Measurements from ENCODE around the gene NFIX.
A peak's percentile ranks its signal among the peaks of the same experiment; 100 is the strongest.
"Not testable (repeated sequence)": the region's sequence is repeated elsewhere in the genome, so short reads cannot be mapped to it uniquely, and the experiment has no call there.

The NFIX gene

GRCh38 chr19:12994701-12995595 is at the start of gene NFIX:
TSS of gene NFIX (plus strand) at chr19:12995475. CDS start at chr19:12995838, 363 bp downstream.
- peak; percentile 56 for DNase-seq (ENCODE audit: low read depth)

DNA sequence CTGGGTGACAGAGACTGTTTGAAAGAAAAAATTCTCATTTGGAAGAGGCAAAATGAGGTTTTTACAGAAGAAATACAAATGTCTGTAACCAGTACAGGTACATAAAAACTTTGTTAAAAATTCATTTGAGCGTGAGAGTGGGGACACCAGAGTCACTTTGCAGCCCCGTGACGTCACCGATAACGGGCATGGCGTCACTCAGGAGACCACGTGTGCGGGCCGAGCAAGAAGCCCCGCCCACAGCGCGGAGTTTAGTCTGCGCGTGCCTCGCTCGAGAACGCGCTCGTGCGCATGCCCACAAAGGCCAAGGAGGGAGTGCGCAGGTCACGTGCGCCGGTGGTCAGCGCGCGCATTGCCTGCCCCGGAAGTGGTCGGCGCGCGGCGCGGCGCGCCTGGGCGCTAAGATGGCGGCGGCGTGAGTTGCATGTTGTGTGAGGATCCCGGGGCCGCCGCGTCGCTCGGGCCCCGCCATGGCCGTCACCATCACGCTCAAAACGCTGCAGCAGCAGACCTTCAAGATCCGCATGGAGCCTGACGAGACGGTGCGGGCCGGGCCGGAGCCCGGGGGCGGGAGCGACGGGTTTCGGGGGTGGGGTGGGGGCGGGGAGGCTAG is 49.7 kb upstream of the NFIX start, which contains the start of gene RAD23A:
Gene RAD23A (plus strand): TSS at position 384 of the 613 bp plus-strand sequence. CDS start 87 bp downstream, at position 471.
- DNase-seq (ENCODE audit: low read depth): peak; percentile 97

DNA sequence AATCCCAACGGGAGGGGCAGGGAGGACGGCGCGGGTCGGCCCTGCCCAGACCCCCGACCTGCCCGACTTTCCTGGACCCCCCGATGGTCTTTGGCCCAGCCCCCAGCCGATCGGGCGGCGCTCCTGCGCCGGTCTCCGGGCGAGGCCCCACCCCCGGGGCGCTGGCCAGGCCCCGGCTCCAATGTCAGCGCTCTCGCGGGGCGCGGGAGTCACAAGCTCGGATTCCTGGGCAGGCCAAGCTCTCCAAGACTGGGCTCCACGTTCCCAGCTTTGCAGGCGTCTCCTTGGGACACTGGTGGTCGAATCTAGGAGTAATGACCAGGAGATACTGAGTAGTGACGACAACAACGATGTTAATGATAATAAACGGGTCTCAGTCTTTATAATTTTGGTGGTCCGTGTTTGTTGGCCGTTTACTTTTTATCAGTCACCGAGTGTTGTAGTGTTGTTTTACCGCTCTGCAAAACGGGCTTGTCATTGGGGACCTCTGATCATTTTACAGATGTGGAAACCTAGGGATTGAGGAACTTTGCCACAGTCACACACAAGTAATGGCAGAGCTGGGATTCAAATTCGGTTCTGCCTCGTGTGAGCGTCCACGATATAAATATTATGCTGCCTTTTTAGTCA is 49.1 kb upstream of the NFIX start:
- DNase-seq (ENCODE audit: low read depth): peak; percentile 88

DNA sequence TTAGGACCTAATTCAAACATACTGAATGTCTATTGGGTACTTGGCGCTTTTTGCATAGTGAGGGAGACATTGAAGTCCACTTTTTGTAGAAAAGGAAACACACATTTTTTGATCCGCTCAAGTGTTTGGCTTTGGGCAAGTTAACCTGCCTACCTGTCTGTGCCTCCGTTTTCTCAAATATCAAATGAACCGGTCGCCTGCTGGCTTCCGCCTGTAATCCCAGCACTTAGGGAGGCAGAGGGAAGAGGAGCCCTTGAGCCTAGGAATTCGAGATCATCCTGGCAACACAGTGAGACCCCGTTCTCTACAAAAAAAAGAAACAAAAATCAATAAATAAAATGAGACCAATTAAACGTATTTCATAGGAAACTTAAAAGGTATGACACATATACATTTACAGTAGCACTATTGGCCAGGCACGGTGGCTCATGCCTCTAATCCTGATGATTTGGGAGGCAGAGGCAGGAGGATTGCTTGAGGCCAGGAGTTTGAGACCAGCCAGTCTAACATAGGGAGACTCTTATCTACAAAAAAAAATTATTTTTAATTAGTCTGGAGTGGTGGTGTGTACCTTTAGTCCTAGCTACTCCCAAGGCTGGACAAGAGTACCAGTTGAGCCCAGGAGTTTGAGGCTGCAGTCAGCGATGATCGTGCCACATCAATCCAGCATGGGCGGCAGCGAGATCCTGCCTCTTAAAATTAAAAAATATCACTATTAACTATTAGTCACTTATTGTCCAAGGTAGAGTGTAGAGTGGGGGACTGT is 48.4 kb upstream of the NFIX start:
- DNase-seq (ENCODE audit: low read depth): no peak

- DNase-seq (ENCODE audit: low read depth): no peak
Measured at GRCh38 chr19:12947702-12948611, 47.3 kb upstream of the NFIX start.

GRCh38 chr19:12948612-12949362 is 46.5 kb upstream of the NFIX start:
- no peak for DNase-seq (ENCODE audit: low read depth)

GRCh38 chr19:12949363-12950283 is 45.7 kb upstream of the NFIX start:
- DNase-seq (ENCODE audit: low read depth): no peak

DNA sequence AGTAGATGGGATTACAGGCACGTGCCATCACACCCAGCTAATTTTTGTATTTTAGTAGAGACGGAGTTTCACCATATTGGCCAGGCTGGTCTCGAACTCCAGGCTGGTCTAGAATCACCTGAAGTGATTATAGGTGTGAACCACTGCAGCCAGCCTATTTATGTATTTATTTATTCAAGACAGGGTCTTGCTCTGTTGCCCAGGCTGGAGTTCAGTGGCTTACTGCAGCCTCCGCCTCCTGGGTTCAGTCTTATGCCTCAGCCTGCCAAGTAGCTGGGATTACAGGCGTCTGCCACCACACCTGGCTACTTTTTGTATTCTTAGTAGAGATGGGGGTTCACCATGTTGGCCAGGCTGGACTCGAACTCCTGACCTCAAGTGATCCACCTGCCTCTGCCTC is 43.2 kb upstream of the NFIX start:
- not testable (repeated sequence) for DNase-seq (ENCODE audit: low read depth)

- peak; percentile 79 for DNase-seq (ENCODE audit: low read depth)
Measured at GRCh38 chr19:12952488-12953137, 42.7 kb upstream of the NFIX start.

- no peak for DNase-seq (ENCODE audit: low read depth)
Measured at GRCh38 chr19:12953138-12953798, 42.0 kb upstream of the NFIX start.

GRCh38 chr19:12953799-12954611 is 41.3 kb upstream of the NFIX start:
- no peak for DNase-seq (ENCODE audit: low read depth)

DNA sequence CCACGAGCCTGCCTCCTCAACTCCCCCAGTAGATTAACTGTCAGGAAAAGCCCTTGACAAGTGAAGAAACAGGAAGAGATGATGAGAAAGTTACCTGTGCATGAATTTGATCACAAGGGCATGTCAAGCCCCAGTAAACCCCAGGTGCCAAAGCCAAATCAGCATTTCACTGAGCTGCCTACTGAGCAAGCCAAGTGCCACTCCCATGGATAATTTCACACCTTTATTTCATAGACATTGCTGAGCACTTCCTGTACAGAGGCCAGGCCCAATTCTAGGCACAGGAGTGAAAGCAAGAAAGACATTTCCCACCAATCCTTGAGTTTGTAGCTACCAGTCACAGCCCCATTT is 40.7 kb upstream of the NFIX start:
- no peak for DNase-seq (ENCODE audit: low read depth)

- not testable (repeated sequence) for DNase-seq (ENCODE audit: low read depth)
Measured at GRCh38 chr19:12955575-12955974, 39.7 kb upstream of the NFIX start.

GRCh38 chr19:12955996-12956395 is 39.3 kb upstream of the NFIX start:
- no peak for DNase-seq (ENCODE audit: low read depth)

DNA sequence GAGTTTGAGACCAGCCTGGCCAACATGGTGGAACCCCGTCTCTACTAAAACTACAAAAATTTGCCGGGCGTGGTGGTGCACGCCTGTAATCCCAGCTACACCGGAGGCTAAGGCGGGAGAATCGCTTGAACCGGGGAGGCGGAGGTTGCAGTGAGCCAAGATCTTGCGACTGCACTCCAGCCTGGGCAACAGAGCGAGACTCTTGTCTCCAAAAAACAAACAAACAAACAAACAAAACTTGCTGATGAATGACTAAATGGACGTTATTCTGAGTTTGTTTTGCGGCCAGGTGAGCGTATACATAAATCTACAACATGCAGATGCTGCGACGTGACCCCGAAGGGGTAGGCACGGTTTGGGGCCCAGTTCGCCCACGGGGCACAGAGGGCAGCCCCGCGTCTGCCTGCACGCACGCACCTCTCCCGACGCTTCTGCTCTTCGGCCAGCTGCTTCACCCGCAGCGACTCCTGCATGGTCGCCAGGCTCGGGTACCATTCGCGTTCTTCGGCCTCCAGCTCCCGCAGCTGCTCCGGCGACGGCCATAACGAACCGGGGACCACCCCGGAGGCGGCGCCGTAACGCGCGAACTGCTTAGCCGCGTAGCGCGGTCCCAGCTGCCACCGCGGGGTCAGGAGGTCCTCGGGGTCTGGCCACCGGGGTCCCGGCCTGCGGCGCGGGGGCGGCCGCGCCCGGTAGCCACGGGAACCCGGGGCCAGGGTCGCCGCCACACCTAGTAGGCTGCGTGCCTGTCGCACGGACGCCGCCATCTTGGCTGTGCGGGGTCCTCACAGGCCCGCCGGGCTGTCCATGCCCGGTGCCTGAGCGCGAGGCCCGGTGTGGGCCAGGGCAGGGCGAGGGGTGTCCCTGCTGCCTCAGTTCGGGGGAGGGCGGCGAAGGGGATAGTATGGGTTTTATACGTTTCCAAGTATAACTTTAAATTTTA is 38.6 kb upstream of the NFIX start, which contains the start of gene GADD45GIP1:
Gene GADD45GIP1 (minus strand): TSS at position 778 of the 943 bp plus-strand sequence. CDS start 11 bp downstream, at position 767.
- DNase-seq (ENCODE audit: low read depth): peak; percentile 77
